SK-N-MC (cell line): ENCODE measurements around the gene CTNNA3.

Source experiments
- EZH2 ChIP-seq: fragments of 200-600 bp; sonication (generic); IDR thresholded peaks from one replicate; pipeline ENCODE4 v1.6.1; 2017; ENCODE audit warnings: antibody characterized with exemption
- FOXP2 ChIP-seq: optimal IDR thresholded peaks from 2 replicates; pipeline ENCODE3; 2011; ENCODE audit warnings: mild to moderate bottlenecking, moderate library complexity; ENCODE audit not compliant: insufficient read depth; ENCODE audit errors: extremely low read length, control extremely low read depth
- POLR2AphosphoS5 ChIP-seq: IDR thresholded peaks from 2 replicates; pipeline ENCODE4 v1.6.1; 2012; ENCODE audit warnings: mild to moderate bottlenecking, low read depth, low read length, borderline replicate concordance

- TF ChIP-seq EZH2: no peak
- TF ChIP-seq POLR2AphosphoS5: no peak
- no peak for TF ChIP-seq FOXP2
These were observed 1369.1 kb downstream of the CTNNA3 start for GRCh38 chr10:66326876-66327275.
